ENCODE results near the gene XRCC3. TPM values are rescaled to one million over a fixed set of nuclear protein-coding genes. Genes with fewer than 3 reads are reported as not detected.

XRCC3 gene
- total and polyA plus RNA-seq, 4 donors: 1.7 to 14.1 (median 2.8) TPM

DNA sequence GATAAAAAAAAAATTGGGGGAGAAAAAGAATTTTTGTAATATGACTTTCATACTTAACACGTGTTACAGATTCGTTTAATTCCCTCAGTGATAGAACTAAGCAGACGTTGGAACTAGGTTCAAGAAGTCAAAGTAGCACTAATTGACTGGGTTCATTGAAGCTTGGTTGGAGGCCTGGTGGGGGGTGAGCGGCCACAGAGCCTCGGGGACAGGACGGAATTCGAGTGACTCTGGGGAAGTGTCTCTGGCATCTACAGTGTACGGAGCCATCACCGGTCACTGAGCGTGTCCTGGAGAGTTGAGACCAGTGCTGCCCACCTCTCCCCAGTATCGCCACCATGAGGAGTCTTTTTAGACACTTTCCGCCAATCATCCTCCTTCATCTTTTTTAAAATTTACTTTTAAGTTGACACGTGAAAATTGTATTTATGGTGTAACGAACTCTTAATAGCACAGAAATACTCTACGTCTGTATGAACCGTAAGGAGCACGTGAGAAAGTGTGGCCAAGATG, 1.7 kb upstream of the XRCC3 start:
- 83% methylated on average over 17 of the region's 17 CpGs for WGBS
- no peaks in the 10 kb centered on the region for H3K27me3 ChIP-seq (ENCODE audit: control insufficient read depth in 4 of 4, insufficient read depth in 4 of 4, low read length in 3 of 4)
- no peak for DNase-seq (ENCODE audit: low spot score)
- H3K4me1 ChIP-seq (ENCODE audit: control insufficient read depth in 4 of 4, insufficient read depth in 4 of 4, low read length in 3 of 4): peaks cover 0 to 20% (median 5%) of the 10 kb centered on the region in 4 donors
- TF ChIP-seq TAF1 (conservative IDR thresholded peaks at IDR 0.05): no peak
- TF ChIP-seq FOXA1 (IDR thresholded peaks at IDR 0.05): no peak
- no peak for TF ChIP-seq YY1 (IDR thresholded peaks at IDR 0.05)
- TF ChIP-seq, protein P1, sequence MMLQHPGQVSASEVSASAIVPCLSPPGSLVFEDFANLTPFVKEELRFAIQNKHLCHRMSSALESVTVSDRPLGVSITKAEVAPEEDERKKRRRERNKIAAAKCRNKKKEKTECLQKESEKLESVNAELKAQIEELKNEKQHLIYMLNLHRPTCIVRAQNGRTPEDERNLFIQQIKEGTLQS (IDR thresholded peaks at IDR 0.05): no peak
- TF ChIP-seq, protein P2, sequence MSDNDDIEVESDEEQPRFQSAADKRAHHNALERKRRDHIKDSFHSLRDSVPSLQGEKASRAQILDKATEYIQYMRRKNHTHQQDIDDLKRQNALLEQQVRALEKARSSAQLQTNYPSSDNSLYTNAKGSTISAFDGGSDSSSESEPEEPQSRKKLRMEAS (IDR thresholded peaks at IDR 0.05): no peak
- no peak for TF ChIP-seq HNF4G (IDR thresholded peaks at IDR 0.05)
- no peak for TF ChIP-seq NR2F2 (IDR thresholded peaks at IDR 0.05)
- no peak for TF ChIP-seq FOXA2 (IDR thresholded peaks at IDR 0.05)
- TF ChIP-seq RAD21 (IDR thresholded peaks at IDR 0.05): no peak
- no peak for TF ChIP-seq SP1 (IDR thresholded peaks at IDR 0.05)
- no peak overlapping the region for H3K9ac ChIP-seq (ENCODE audit: low read depth in 1 of 2, low read length in 2 of 2)
- H3K9me3 ChIP-seq (ENCODE audit: control insufficient read depth in 4 of 4, low read length in 3 of 4): no peaks in the 10 kb centered on the region
- no peak overlapping the region for H3K27ac ChIP-seq (ENCODE audit: low read depth in 1 of 2, low read length in 2 of 2)
- peak overlapping the region in 1 of 3 donors; percentile 93 for H3K4me3 ChIP-seq (ENCODE audit: low read depth in 1 of 3, low read length in 3 of 3)
- H3K36me3 ChIP-seq (ENCODE audit: control insufficient read depth in 4 of 4, insufficient read depth in 3 of 4, low read depth in 1 of 4, low read length in 3 of 4): peaks cover 0 to 2% (median 0%) of the 10 kb centered on the region in 4 donors

- peaks cover 0 to 2% (median 0%) of the 10 kb centered on the region in 4 donors for H3K36me3 ChIP-seq (ENCODE audit: control insufficient read depth in 4 of 4, insufficient read depth in 3 of 4, low read depth in 1 of 4, low read length in 3 of 4)
- peak overlapping the region; percentile 46 to 93 (median 78) for H3K4me3 ChIP-seq (ENCODE audit: low read depth in 1 of 3, low read length in 3 of 3)
- H3K27ac ChIP-seq (ENCODE audit: low read depth in 1 of 2, low read length in 2 of 2): peak overlapping the region in 1 of 2 donors; percentile 45
- H3K9ac ChIP-seq (ENCODE audit: low read depth in 1 of 2, low read length in 2 of 2): peak overlapping the region in 1 of 2 donors; percentile 66
- 4% methylated on average over 72 of the region's 72 CpGs for WGBS
- H3K4me1 ChIP-seq (ENCODE audit: control insufficient read depth in 4 of 4, insufficient read depth in 4 of 4, low read length in 3 of 4): peaks cover 0 to 22% (median 8%) of the 10 kb centered on the region in 4 donors
- TF ChIP-seq JUND (IDR thresholded peaks at IDR 0.05) (no peak), RAD21 (IDR thresholded peaks at IDR 0.05) (no peak), NR2F2 (IDR thresholded peaks at IDR 0.05) (no peak), YY1 (IDR thresholded peaks at IDR 0.05) (no peak), RXRA (IDR thresholded peaks at IDR 0.05) (no peak), HNF4A (conservative IDR thresholded peaks at IDR 0.05) (no peak)
- peak; percentile 61 for DNase-seq (ENCODE audit: low spot score)
- H3K9me3 ChIP-seq (ENCODE audit: control insufficient read depth in 4 of 4, low read length in 3 of 4): no peaks in the 10 kb centered on the region
- H3K27me3 ChIP-seq (ENCODE audit: control insufficient read depth in 4 of 4, insufficient read depth in 4 of 4, low read length in 3 of 4): no peaks in the 10 kb centered on the region
Observed at GRCh38 chr14:103716091-103716801, 995 bp upstream of the XRCC3 start.

- Histone ChIP-seq H3K9me3 (ENCODE audit: control insufficient read depth in 4 of 4, low read length in 3 of 4) (no peaks in the 10 kb centered on the region), H3K36me3 (ENCODE audit: control insufficient read depth in 4 of 4, insufficient read depth in 3 of 4, low read depth in 1 of 4, low read length in 3 of 4) (no peaks in the 10 kb centered on the region), H3K9ac (ENCODE audit: low read depth in 1 of 2, low read length in 2 of 2) (no peak overlapping the region), H3K4me1 (ENCODE audit: control insufficient read depth in 4 of 4, insufficient read depth in 4 of 4, low read length in 3 of 4) (peaks cover 0 to 22% (median 8%) of the 10 kb centered on the region in 4 donors), H3K4me3 (ENCODE audit: low read depth in 1 of 3, low read length in 3 of 3) (no peak overlapping the region), H3K27ac (ENCODE audit: low read depth in 1 of 2, low read length in 2 of 2) (no peak overlapping the region), H3K27me3 (ENCODE audit: control insufficient read depth in 4 of 4, insufficient read depth in 4 of 4, low read length in 3 of 4) (no peaks in the 10 kb centered on the region)
- WGBS: 77% methylated on average over 16 of the region's 16 CpGs
- no peak for DNase-seq (ENCODE audit: low spot score)
- TF ChIP-seq, protein P3, sequence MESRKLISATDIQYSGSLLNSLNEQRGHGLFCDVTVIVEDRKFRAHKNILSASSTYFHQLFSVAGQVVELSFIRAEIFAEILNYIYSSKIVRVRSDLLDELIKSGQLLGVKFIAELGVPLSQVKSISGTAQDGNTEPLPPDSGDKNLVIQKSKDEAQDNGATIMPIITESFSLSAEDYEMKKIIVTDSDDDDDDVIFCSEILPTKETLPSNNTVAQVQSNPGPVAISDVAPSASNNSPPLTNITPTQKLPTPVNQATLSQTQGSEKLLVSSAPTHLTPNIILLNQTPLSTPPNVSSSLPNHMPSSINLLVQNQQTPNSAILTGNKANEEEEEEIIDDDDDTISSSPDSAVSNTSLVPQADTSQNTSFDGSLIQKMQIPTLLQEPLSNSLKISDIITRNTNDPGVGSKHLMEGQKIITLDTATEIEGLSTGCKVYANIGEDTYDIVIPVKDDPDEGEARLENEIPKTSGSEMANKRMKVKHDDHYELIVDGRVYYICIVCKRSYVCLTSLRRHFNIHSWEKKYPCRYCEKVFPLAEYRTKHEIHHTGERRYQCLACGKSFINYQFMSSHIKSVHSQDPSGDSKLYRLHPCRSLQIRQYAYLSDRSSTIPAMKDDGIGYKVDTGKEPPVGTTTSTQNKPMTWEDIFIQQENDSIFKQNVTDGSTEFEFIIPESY (IDR thresholded peaks at IDR 0.05): no peak
- TF ChIP-seq HNF4A (conservative IDR thresholded peaks at IDR 0.05) (no peak), RXRA (IDR thresholded peaks at IDR 0.05) (no peak), EGR1 (IDR thresholded peaks at IDR 0.05; ENCODE audit: low read depth in 2 of 2) (no peak), RAD21 (IDR thresholded peaks at IDR 0.05) (no peak), NR2F2 (IDR thresholded peaks at IDR 0.05) (no peak), HNF4G (IDR thresholded peaks at IDR 0.05) (no peak), TAF1 (conservative IDR thresholded peaks at IDR 0.05) (no peak), SP1 (IDR thresholded peaks at IDR 0.05) (no peak), GABPA (IDR thresholded peaks at IDR 0.05 in 1 of 2, conservative IDR thresholded peaks at IDR 0.05 in 1 of 2) (no peak), FOXA1 (IDR thresholded peaks at IDR 0.05) (no peak), REST (IDR thresholded peaks at IDR 0.05) (no peak), FOXA2 (IDR thresholded peaks at IDR 0.05) (no peak), JUND (IDR thresholded peaks at IDR 0.05) (no peak)
- TF ChIP-seq, protein P1 (IDR thresholded peaks at IDR 0.05): no peak
- TF ChIP-seq, protein P2 (IDR thresholded peaks at IDR 0.05): no peak
Observed at GRCh38 chr14:103714063-103714724, 1.1 kb downstream of the XRCC3 start.

Measured in liver (tissue), 9 donors.